HUES6 (cell line): ENCODE data around the gene TUBA4A.

Experiments used
- H3K27ac ChIP-seq: 2 replicates; pipeline ENCODE4 v1.7.0; 2013; ENCODE audit warnings: low read depth, mild to moderate bottlenecking, low read length, inconsistent platforms
- H3K27me3 ChIP-seq: 2 replicates; pipeline ENCODE4 v1.6.1; 2013; ENCODE audit warnings: low read length; ENCODE audit not compliant: control insufficient read depth, insufficient read depth
- H3K36me3 ChIP-seq: 2 replicates; pipeline ENCODE4 v1.6.1; 2013; ENCODE audit warnings: low read length; ENCODE audit not compliant: control insufficient read depth, insufficient read depth
- H3K4me1 ChIP-seq: 2 replicates; pipeline ENCODE4 v1.6.1; 2013; ENCODE audit warnings: low read length; ENCODE audit not compliant: control insufficient read depth, insufficient read depth
- H3K4me3 ChIP-seq: 2 replicates; pipeline ENCODE4 v1.5.1; 2013; ENCODE audit warnings: low read depth, low read length
- H3K9ac ChIP-seq: one replicate; pipeline ENCODE4 v1.6.1; 2013; ENCODE audit warnings: mild to moderate bottlenecking, low read length
- H3K9me3 ChIP-seq: 2 replicates; pipeline ENCODE4 v1.6.1; 2013; ENCODE audit warnings: low read depth, low read length; ENCODE audit not compliant: control insufficient read depth, insufficient read depth

The TUBA4A gene

DNA sequence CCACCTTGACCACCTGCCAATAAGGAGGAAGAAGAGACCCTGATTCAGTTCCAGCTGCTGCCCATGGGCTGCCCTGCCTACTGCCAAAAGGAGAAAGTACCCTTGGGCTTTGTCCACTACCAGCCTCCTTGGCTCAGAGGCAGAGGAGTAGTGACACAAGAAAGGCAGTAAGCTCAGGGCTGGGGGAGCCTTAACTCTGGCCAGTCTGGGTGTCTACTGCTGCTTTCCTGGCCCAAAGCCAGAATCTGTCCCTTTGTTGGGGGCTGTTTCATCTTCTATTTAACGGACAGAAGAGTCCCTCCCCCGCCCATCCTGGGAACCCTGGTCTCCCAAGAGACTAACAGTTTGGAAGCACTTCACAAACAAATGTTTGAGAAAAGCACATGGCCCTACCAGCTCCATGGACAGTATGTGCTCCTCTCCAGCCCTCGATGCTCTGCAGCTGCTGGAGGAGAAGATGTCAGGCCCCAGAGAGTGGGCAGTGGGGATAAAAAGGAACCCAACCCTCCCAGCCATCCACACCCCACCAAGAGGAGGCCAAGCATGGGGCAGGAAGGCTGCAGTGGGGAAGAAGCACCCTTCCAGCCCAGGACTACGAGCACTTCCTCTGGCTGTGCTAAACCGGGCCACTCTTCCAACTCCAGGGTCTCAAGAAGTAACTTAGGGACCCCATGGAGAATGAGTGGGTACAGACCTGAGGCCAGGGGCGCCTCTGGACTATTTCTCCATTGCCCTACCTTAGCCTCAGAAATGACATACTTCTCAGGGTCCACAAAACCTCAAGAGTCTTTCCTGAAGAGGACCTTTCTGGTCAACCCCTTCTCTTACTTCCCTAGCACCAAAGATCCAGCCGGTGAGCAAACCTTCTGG lies 25.4 kb downstream of the TUBA4A start:
- Histone ChIP-seq H3K36me3 (peaks cover 52% of the 10 kb centered on the region), H3K4me1 (peaks cover 11% of the 10 kb centered on the region; the same call in 1 of the 2 replicates)

DNA sequence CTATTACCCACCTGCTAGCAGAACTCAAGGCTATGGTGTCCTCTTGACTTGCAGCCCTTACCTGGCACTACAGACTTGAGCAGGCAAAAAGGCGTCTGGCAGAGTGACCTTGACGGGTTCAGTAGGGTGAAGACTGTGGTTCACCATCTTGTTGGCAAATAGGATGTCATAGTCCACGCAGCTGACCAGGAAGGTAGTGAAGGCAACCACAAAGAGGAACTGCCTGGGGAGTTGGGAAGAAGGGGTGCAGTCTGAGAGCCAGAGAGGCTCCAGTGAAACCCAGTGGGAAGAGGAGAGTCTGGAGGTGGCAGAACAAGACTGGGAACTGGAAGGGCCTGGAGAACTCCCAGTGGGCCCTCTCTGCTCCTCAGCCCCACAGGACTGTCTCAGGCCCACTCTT lies 28.4 kb downstream of the TUBA4A start:
- no peak overlapping the region for H3K9ac ChIP-seq
- no peak overlapping the region for H3K4me3 ChIP-seq
- H3K27ac ChIP-seq, result no peak overlapping the region
- no peaks in the 10 kb centered on the region for H3K9me3 ChIP-seq
- peaks cover 8% of the 10 kb centered on the region; the same call in 1 of the 2 replicates for H3K4me1 ChIP-seq
- H3K27me3 ChIP-seq, result no peaks in the 10 kb centered on the region
- H3K36me3 ChIP-seq, result peaks cover 61% of the 10 kb centered on the region

More for the DNA sequence above, 25.4 kb downstream of the TUBA4A start:
- Histone ChIP-seq H3K27me3 (no peaks in the 10 kb centered on the region), H3K4me3 (peak overlapping the region; percentile 74), H3K9ac (peak overlapping the region; percentile 71), H3K27ac (no peak overlapping the region; the same call in 1 of the 2 replicates), H3K9me3 (no peaks in the 10 kb centered on the region)

DNA sequence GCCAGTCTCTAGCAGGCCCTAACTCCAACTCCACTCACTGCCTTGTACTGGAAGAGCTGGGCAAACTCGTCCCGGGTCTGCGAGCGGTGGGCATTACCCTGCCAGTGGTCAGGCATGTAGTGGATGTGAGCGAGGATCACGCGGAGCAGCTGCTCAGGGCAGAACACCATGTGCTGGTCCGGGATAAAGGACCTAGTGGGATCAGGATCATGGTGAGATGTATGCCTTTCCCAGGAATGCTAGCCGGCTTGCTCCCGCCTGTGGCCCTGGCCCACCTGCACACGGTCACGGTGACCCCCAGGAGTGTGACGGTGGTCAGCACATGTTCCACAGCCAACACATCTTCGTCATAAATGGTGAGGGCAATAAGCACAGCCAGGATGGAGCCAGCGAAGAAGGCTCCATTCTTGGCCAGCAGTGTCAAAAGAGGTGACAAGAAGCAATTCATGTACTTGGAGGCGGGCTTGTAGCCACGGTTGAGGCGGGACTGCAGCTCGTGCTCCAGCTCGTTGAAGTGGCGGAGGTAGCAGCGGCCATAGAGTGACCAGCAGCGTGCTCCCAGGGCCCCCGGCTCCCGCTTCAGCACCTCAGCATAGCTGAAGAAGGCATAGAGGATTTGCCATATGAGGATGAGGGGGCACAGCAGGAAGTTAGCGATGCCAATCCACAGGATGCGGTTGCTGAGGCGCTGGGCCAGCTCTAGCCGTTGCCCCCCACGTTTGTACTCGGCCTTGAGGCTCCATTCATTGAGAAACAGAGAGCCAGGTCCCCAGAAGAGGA lies 29.7 kb downstream of the TUBA4A start:
- Histone ChIP-seq H3K9ac (no peak overlapping the region), H3K27ac (no peak overlapping the region), H3K36me3 (peaks cover 64% of the 10 kb centered on the region)

DNA sequence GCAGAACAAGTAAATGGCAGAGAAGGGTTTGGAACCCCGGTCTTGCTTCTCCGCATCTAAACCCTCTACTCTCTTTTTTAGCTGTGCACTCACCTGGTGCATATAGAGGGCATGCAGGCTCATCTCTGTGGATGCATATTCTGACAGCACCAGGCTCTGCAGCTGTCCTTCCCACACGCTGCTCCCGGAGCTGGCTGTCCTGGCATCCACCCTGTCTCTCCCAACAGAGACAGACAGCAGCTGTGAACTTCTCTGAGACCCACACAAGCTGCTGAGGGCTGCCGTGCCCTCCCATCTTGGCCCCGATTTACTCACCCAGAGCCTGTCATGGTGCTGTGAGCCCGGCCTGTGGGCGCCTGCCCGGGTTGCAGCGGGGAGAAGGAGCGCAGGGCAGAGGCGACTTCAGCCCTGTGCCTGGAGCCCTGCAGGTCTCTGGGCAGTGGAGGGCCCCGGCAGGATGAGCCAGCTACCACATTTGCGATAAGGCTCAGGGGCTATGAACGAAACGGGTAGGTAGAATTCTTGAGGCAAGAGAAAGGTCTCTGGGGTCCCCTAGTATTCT lies 31.7 kb downstream of the TUBA4A start:
- peaks cover 64% of the 10 kb centered on the region for H3K36me3 ChIP-seq

More for the DNA sequence above, 29.7 kb downstream of the TUBA4A start:
- Histone ChIP-seq H3K4me1 (peaks cover 13% of the 10 kb centered on the region; the same call in 1 of the 2 replicates), H3K27me3 (no peaks in the 10 kb centered on the region), H3K9me3 (no peaks in the 10 kb centered on the region), H3K4me3 (no peak overlapping the region)

DNA sequence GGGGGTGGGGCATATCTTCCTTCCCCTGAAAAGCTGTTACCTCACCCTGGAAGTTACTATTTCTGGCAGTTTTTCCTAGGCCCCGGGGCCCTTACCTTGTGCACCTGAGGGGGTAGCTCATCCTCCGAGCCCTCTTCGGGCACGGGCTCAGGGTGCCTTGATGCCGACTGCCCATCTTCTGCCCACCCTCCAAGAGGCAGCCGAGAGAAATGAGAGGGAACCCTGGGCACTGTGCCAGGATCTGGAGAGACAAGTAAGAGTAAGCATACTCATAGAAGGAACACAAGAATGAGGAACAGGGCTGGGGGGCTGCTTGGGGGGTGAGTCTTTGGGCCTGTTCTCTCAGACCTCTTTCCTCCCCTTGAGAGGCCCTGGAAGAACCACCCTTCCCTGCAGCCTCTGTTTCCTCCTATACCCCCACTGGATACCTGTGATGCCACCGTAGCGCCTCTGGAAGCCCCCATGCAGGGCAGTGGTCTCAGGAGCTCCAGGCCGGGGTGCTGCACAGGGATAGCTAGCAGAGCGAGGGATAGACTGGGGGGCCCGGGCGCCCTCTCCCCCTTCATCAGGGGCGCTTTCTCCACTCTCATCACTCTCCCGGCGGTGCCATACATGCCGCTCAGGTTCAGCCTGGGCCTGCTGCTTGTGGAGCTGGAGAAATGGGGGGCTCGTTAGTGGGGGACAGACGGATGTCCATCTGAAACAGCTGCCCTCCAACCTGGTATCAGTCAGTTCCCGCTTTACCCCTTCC lies 32.9 kb downstream of the TUBA4A start:
- Histone ChIP-seq H3K4me1 (peaks cover 18% of the 10 kb centered on the region), H3K4me3 (no peak overlapping the region), H3K27ac (no peak overlapping the region), H3K27me3 (no peaks in the 10 kb centered on the region), H3K9me3 (no peaks in the 10 kb centered on the region), H3K36me3 (peaks cover 59% of the 10 kb centered on the region), H3K9ac (no peak overlapping the region)

More for the DNA sequence above, 31.7 kb downstream of the TUBA4A start:
- Histone ChIP-seq H3K27ac (no peak overlapping the region), H3K9ac (no peak overlapping the region), H3K4me3 (no peak overlapping the region), H3K4me1 (peaks cover 10% of the 10 kb centered on the region; the same call in 1 of the 2 replicates), H3K9me3 (no peaks in the 10 kb centered on the region), H3K27me3 (no peaks in the 10 kb centered on the region)

DNA sequence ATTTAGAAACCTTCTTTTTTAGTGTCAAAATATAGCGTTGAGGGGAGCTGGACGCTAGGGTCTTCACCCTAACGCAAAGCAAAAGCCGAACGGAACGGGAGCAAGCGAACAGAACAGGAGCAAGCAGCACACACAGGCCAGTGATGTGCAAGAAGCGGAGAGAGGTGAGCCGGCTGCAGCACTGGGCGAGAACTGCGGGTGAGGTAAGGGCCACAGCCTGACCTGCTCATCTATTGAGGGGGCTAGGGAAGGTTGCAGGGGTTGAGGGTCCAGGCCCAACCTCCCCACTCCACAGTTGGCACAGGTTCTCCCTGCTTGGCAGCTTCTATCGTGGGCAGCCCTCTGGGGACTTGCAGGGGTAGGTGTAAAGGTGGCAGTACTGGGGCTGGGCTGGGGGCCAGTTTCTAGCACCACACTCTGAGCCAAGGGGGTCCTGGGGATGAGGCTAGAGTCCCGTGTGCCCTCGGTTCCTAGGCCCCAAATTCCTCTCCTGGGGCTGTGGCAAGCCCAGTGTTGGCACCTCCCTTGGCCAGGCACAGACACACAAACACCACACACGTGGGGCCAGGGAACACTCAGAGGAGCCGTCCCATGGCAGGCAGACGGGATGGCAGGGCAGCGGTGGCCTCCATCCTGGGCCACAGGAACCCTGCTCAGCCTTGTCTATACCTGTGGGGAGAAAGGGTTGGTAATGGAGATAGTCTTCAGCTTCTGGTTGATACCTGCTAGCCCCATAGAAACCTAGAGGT lies 33.8 kb downstream of the TUBA4A start:
- no peaks in the 10 kb centered on the region for H3K9me3 ChIP-seq
- H3K4me1 ChIP-seq, result peaks cover 18% of the 10 kb centered on the region
- no peak overlapping the region for H3K4me3 ChIP-seq
- peak overlapping the region; percentile 86 for H3K9ac ChIP-seq
- no peak overlapping the region for H3K27ac ChIP-seq
- peaks cover 59% of the 10 kb centered on the region for H3K36me3 ChIP-seq
- H3K27me3 ChIP-seq, result no peaks in the 10 kb centered on the region

DNA sequence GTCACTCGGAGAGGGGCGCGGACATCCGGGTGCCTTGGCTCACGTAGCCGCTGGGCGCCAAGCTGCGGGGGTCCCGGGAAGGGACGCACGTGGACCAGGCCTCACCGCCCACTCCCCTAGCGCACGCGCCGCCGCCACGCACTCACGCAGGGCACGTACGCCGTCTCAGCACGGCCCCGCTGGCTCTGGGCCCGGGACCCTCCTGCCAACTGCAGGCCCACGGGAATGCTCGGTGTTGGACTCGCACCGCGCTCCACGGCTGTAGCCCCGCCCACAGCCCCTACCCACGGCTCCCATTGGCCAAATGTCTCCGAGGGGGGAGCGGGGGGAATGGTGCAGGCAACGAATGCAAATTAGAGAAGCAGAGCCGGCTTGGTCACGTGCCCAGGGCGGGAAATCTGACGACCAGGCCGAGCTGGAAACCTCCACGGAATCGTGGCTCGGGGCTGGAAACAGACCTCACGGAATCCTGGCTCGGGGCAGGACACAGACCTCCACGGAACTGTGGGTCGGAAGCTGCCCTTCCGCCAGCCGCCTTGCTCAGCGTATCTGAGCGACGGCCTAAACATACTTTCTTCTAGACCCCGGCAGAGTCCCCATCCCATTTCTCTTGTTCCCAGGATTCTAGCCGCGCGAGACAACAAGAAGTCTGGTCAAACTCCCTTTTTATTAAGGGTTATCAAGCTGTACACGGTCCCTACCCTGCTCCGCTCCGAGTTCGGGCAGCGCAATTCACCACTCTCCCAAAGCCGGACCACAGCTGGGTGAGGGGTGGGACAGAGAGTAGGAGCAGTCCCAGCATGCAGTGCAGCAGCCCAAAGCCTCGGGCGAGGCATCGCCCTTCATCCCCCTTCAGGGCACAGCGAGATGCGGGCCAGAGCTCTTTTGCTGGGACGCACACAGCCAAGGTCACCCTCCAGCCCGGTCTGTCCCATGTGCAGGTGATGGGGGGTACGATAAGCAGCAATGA lies 34.7 kb downstream of the TUBA4A start, which contains the start of gene ABCB6:
TSS of gene ABCB6 (minus strand) at position 227 of the 970 bp plus-strand sequence. CDS start 285 bp downstream, outside the sequence.
- H3K4me3 ChIP-seq, result peak within 1 kb of the TSS; percentile 73
- H3K9ac ChIP-seq, result peak within 1 kb of the TSS; percentile 86
- peaks cover 18% of the 10 kb centered on the region for H3K4me1 ChIP-seq
- peak within 1 kb of the TSS; percentile 75; the same call in 1 of the 2 replicates for H3K27ac ChIP-seq
- no peaks in the 10 kb centered on the region for H3K27me3 ChIP-seq
- H3K36me3 ChIP-seq, result peaks cover 59% of the 10 kb centered on the region
- no peaks in the 10 kb centered on the region for H3K9me3 ChIP-seq

DNA sequence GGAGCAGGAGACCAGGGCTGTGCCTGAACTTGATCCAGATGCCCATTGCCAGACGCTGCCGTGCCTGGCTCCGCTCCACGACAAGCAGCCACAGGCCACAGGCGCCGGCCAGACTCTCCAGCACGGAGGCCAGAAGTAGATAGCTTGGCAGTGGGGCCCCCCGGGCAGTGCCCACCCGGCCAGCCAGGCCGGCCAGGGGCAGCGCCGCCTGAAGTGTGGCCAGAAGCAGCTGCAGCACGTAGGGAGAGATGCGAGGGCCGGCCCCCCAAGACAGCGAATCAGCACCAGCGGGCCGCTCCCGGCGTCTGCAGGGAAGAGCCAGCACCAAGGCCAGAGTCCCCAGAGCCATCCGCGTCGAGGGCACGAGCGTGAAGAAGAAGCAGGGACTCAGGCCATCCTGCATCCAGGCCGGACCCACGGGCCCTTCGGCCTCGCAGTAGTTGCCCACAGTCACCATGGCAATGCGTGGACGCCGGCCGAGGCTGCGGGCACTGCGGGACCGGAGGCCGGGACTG lies 35.4 kb downstream of the TUBA4A start:
- Histone ChIP-seq H3K4me1 (peaks cover 18% of the 10 kb centered on the region), H3K9me3 (no peaks in the 10 kb centered on the region), H3K27ac (peak overlapping the region; percentile 75; the same call in 1 of the 2 replicates), H3K36me3 (peaks cover 59% of the 10 kb centered on the region), H3K4me3 (peak overlapping the region; percentile 73), H3K9ac (peak overlapping the region; percentile 86), H3K27me3 (no peaks in the 10 kb centered on the region)

DNA sequence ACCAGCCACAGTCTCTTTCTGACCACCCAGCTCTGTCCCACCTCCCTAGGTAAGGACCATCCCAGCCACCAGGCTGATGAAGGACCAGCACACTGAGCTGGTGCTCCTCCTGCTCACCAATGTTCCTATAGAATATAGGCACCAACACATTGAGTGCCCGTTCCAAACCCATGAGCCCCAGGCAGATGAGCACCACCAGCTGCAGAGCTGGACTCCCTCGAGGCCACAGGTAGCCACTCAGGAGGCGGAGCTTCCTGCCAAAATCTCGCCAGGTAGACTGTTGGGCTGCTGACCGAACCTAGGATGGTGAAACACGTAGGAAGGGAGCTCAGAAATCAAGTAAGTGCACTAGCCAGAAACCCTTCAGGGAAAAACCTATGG lies 37.2 kb downstream of the TUBA4A start:
- H3K4me3 ChIP-seq, result no peak overlapping the region
- H3K27ac ChIP-seq, result no peak overlapping the region
- peaks cover 18% of the 10 kb centered on the region for H3K4me1 ChIP-seq
- H3K9me3 ChIP-seq, result no peaks in the 10 kb centered on the region
- H3K9ac ChIP-seq, result no peak overlapping the region
- peaks cover 57% of the 10 kb centered on the region for H3K36me3 ChIP-seq
- no peaks in the 10 kb centered on the region for H3K27me3 ChIP-seq
